T-helper 2 cell treated with Interferon-gamma antibody and Interleukin-4, amounts not matched to agents 100 ng/mL and 5 ng/mL, for 36 hours (primary cell): ENCODE data around the gene SYK. TPM values are rescaled to one million over a fixed set of nuclear protein-coding genes. Genes with fewer than 3 reads are reported as not detected.

Experiments used
- intact Hi-C: fragments of 100-400 bp; cut with micrococcal nuclease; formaldehyde crosslinking; loops from one replicate; pipeline ENCODE4 v1.15.1; 2023
- total RNA-seq: library from RNA; stranded (reverse); gene quantifications from 2 replicates; pipeline ENCODE4 v1.2.3, GENCODE V29; 2022

SYK gene
- total RNA-seq, 1 donor from 2014 or later: 0.45 TPM

DNA sequence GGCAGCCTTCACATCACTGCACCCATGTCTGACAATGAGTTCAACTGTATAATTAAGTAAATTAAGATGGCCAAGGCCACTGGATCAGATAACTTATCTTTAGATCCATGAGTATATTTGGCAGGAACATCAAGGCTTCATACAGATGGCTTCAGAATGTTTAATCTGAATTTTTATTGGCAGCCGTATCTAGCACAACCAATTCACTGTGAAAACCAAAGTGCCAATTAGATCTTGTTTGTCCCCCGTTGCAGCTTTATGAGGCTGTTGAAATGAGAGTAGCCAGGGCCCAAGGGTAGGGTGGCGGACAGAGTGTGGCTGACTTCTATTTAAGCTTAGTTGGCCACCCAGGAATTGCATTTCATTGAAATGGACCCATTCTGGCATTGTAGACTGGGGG lies 137.7 kb downstream of the SYK start:
- intact Hi-C loops: no loop called here

DNA sequence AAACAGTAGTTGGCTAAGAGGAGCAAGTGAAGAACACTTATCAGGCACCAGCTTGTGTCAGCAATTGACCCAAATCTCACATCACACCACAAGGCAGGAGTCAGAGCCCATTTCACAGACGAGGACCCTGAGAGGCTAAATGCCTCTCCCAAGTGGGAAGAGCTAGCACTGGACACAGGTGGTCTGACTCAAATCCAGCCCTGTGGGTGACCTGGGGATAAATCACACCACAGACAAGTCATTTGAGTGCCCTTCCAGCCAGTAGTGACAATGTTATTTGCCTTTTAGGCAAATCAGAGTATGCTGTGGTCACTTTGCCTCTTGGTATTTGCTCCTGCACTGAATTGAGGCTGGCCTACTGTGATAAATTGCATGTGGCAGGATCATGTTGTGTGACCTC lies 138.7 kb downstream of the SYK start:
- intact Hi-C loops: no loop called here

DNA sequence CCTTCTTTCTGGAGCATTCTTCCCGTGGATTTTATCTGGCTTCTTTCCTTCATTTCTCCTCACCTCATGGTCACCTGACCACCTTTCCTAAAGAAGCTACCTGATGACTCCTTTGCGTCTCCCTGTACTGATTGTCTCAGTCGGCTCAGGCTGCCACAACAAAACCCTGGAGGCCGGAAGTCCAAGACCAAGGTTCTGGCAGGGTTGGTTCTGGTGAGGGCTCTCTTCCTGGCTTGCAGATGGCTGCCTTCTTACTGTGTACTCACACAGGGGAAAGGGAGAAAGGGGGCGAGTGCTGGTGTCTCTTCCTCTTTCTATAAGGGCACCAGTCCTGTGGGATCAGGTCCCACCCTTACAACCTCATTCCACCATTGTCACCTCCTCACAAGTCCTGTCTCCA lies 140.0 kb downstream of the SYK start:
- intact Hi-C loops: no loop called here

DNA sequence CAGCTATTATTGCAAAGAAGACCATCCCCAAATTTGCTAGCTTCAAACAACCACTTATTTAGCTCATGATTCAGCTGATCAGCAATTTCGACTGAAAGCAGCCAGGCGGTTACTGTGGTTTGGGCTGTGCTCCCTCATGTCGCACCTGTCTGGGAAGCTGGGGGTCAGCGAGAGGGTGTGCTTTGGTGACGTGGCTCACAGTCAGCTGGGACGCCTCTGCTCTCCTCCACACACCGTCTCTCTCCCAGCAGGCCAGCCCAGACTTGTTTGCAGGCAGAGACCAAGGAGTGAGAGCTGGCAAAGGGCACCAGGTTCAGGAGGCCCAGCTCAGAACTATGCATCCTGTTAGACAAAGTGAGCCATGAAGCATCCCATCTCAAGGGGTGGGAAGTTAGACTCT lies 140.9 kb downstream of the SYK start:
- intact Hi-C loops: no loop called here

DNA sequence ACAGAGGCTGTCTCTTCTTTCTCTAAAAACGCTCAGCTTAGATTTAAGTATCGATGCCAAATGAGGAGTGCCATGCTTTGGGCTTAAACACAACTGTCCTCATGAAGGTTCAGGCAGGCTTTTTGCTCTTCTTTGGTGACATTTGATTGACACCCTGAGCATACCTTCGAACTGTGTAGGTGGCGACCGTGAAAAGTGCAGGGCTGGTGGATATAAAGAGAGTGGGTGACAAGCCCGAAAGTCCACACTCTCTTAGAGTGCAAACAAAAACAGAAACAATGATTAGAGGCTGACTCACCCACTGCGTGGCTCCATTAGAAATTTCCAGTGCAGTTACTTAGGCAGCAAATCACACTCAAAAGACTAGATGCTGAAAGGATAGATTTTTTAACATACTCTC lies 141.7 kb downstream of the SYK start:
- intact Hi-C loops: no loop called here

DNA sequence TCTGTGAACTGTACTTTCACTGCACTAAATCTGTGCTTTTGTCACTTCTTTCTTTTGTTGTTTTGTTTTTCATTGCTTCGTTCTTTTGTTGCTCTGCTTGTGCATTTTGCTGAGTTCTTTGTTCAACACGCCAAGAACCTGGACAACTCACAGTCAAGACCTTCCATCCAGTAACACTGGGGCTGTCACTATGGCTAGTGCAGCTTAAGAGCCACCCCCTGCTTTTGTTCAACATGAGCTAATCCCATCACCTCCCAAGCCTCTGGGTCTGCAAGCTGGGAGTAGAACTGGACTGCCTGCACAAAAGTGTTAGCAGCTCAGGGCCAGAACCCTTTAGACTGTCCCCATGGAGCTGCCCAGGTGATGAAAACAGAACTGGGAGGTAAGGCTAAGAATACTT lies 143.7 kb downstream of the SYK start:
- intact Hi-C loops: no loop called here

DNA sequence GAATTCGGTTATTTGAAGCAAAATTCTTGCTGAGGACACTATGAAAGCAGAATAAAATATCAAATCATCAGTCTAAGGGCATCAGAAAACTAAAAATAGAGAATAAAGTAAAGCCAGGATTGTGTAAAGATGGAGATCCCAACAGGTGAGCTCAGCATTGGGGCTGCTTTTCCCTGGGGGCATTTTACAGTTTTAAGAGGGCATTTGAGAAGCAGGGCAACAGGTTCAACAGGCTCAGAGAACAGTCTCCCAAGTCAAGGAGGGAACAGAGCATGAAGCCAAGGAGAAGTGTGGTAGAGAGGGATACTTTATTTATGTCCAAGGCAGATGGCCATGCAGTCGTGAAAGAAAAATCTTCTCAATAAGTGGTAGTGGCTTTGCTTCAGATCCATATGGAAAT lies 145.4 kb downstream of the SYK start:
- intact Hi-C loops: no loop called here

Other genes with a start within 250 kb of the SYK start
- not detected in 2 replicates for gene DIRAS2, start 159.0 kb upstream of the SYK start, total RNA-seq